Kasumi-1 (cell line): ENCODE results near the gene ROS1.
A peak's percentile ranks its signal among the peaks of the same experiment; 100 is the strongest.

Experiments used
- DNase-seq, 2 experiments: peaks; one replicate each; lab custom pipeline; 2025; lab: John Stamatoyannopoulos, UW

The ROS1 gene

DNA sequence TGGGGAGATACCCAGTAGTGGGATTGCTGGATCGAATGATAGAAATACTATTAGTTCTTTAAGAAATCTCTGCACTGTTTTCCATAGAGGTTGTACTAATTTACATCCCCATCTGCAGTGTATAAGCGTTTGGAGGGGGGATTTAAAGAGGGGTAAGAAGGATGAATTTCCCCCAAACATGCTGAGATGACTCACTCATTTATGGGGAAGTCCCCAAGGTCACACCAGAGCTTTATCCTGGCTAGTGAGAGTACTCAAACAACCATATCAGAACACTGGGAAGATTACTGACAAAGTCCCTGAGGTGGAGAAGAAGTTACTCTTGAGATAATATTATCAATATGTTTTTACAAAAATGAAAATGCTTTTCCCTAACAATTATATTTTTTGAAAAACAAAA, 44.0 kb downstream of the ROS1 start:
- DNase-seq, result no peak

DNA sequence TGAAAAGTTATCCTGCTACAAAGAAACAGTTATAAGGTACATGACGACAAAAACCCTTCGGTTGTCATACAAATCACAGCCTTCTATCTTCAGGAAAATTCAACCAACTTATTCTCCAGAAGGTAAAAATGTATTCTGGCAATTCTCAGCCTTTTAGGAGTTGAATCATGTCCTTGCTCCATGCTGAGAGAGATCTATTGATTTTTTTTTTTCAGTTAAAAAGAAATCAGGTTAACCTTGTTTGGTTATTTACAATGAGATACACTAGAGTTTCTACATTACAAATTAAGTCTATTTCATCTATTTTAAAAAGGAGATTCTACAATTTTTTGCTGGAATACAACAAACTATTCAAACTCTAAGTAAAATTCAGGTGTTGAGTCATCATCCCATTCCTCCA, 45.4 kb downstream of the ROS1 start:
- DNase-seq, result no peak

DNA sequence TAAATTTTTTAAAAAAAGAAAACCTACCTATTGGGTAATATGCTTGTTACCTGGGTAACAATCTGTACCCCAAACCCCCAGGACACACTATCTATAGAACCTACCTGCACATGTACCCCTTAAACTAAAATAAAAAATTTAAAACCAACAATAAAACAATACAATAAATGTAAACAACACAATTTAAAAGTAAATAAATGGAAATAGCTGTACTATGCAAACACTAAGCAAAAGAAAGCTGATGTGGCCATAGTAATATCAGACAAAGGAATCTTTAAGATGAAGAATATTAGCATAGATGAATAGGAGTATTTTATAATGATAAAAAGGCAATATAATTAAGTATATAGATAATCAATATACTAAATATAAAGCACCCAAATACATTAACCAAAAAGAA, 50.3 kb downstream of the ROS1 start:
- DNase-seq, result no peak

DNA sequence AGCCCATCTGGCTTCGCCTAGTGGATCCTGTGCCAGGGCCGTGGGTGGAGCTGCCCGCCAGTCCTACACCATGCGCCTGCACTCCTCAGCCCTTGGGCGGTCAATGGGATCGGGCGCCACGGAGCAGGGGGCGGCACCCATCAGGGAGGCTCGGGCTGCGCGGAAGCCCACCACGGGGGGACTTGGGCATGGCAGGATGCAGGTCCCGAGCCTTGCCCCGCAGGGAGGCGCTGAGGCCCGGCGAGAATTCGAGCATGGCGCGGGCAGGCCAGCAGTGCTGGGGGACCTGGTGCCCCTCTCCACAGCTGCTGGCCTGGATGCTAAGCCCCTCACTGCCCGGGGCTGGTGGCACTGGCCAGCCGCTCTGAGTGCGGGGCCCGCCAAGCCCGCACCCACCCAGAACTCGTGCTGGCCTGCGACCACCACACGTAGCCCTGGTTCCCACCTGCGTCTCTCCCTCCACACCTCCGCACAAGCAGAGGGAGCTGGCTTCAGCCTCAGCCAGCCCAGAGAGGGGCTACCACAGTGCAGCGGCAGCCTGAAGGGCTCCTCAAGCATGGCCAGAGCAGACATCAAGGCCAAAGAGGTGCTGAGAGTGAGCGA, 52.4 kb downstream of the ROS1 start:
- no peak for DNase-seq

DNA sequence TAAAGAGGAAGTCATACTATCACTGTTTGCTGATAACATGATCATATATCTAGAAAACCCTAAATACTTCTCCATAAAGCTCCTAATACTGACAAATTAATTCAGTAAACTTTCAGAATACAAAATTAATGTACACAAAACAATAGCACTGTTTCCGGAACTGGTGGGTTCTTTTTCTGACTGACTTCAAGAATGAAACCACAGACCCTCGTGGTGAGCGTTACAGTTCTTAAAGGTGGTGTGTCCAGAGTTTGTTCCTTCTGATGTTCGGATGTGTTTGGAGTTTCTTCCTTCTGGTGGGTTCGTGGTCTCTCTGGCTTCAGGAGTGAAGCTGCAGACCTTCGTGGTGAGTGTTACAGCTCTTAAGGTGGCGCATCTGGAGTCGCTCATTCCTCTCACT, 53.5 kb downstream of the ROS1 start:
- DNase-seq, result peak; percentile 27 to 42

DNA sequence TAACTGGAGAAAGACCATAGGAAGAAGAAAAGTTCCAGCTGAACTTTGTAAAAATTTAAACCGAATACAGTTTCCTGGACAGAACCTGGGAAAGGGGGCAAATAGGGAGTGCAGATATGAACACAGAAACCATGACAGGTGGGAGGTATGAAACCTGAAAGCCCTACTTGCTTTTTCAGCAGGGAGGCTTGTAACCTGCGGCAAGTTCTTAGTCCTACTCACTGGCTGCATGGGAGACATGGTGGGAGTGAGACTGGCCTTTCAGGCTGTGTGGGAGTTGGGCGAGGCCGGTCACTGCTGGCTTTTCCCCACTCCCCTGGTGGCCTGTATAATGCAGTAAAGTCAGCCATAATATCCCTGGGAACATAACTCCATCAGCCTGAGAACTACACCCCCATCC, 54.2 kb downstream of the ROS1 start:
- no peak for DNase-seq

DNA sequence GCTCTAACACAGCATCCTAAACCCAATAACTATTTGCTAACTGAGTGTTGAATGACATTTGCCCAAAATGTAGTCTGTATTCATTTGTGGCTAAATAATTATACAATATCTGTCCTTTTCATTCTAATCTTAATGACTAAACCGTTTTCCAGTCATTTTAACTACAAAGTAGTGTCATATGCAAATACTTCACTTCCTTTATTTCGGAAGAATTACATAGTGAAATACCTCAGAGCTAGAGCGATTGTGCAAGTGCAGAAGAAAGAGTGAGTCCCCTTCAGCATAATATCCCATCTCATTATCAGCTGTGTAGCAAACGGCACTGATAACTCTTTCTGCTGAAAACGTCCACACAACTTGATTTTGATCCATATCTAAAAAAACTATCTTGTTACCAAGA, 66.2 kb downstream of the ROS1 start:
- no peak for DNase-seq

DNA sequence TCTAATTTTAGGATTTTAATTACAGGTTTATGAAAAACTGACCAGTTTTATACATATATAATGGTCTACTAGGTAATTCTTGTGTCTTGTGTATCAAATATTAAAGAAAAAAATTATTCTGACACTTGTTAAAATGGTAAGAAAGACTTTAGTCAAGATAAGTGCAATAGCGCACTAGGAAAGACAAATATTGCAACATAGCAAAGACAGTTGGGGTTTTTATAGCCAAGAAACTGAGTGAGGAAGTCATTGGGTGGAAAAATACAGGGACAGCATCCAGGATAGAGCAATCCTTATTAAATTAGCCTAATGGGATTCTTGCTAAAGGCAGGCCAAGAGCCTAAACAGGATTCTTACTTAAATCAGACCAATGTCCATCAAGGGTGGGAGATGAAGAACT, 71.1 kb downstream of the ROS1 start:
- DNase-seq, result peak in 1 of 2 experiments; percentile 6

DNA sequence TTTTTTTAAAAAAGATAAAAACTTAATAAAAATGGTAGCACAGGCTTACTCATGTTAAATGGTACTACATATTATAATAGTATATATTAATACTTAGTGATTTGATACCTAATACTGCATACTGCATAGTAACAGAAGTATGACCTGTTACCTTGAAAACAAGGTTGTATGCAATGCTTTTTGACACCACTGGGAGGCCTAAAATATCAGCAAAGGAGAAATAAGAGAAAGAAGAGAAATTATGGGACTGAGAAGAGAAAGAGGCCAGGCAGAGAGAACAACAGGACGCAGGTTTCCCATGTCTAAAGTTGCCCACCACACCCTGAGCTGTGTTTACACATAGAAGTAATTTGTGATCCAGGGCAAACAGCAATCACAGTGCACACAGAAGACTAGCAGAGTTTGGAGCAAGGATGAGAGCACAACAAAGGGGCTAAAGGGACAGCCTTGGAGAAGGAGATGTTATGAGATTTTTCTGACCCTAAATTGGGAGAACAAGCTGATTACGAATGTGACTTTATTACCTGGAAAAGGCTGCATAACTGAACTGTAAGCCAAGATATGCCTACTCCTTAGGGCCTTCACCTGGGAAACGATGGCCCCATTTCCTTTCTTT, 73.2 kb downstream of the ROS1 start:
- DNase-seq, result peak; percentile 53

DNA sequence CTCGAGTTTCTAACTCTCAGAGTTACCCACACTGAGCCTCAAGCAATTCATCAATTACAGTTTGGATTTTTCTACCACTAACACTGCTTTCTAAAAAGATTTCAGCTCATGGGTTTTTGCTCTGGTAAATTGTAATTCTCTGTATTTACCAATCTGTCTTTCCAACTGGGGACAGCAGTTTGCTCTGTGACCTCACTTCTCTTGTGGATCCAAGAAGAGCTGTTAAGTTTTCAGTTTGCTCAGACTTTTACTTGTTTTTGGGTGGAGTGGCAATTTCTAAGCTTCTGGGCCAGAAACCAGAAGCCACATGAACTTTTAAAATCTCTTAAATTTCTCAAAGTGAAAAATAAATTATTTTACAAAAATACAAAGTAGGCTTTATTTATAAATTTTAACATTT, 74.2 kb downstream of the ROS1 start:
- DNase-seq, result no peak

DNA sequence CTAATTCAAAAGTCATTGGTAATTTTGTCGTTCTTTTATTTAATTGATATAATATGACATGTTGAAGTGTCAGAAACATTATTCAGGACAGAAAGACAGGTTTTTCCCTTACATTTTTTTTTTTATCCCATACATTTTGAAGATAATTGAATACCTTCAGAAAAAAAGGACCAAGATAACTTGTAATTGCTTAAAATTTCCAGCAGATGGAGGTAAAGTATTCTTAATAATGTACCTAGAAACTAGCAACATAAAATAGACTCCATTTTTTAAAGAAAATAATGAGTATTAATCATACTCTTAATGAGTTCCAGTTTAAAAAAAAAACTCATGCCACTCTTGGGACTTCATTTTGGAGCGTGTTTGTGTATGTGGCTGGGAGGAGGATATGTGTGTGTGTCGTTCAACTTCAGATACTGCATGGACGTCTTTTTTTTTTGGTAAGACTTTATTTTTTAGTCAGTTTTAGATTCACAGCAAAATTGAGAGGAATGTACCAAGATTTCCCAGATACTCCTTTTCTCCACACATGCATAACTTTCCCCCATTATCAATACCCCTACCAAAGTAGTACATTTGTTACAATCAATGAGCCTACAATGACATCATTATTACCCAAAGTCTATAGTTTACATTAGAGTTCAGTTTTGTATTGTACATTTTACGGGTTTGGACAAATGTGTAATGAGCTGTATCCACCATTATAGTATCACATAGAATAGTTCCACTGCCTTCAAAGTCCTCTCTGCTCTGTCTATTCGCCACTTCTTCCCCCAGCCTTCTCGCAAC, 79.4 kb downstream of the ROS1 start:
- DNase-seq, result peak; percentile 59 to 73

DNA sequence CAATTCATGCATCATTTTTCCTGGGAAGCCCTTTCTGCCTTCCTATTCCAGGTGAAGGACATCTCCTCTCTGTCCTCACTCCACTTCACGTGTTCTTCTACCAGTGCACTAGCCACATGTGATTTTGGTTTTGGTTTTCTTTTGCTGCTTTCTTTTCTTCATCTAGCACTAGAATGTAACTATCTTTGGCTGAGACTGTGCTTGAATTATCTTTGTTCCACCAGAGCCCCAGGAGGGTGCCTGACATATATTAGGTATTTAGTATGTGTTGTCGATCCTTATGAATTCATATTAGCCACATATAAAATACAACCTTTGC, 80.5 kb downstream of the ROS1 start:
- no peak for DNase-seq

DNA sequence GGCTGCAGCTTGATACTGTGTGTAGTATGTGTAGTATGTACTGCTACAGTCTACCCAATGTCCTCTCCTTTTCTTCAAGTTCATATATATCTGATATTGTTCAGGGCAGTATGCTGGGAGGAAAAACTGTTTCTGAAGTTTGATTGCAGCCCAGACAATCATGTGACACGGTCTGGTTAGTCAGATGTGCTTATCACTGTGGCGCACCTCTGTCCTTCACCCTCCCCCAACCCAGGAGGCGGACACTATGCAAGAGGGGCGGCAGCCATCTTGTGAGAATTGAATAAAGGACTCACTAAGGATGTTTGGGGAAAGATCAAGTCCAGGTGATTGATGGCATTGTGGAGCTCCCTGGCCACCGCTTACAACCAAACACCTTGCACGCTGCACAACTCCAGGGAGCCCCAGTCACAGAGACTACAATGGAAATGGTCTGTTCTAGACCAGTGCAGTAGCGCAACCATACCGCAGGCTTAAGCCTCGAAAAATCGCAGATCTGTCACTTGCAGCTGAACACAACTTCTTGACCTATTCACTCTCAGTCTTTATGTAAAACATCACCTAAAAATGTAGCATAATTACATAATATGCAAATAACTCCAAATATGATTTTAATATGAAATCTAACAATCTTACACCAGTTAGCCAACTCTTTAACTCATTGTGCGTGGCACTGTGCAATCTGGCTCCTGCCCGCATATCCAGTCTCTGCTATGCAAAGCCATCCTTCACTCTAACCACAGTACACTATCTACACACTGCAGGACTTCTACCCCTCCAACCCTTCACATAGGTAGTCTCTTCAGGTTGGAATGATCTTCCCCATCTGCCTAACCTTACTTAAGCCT, 81.1 kb downstream of the ROS1 start:
- DNase-seq, result no peak

DNA sequence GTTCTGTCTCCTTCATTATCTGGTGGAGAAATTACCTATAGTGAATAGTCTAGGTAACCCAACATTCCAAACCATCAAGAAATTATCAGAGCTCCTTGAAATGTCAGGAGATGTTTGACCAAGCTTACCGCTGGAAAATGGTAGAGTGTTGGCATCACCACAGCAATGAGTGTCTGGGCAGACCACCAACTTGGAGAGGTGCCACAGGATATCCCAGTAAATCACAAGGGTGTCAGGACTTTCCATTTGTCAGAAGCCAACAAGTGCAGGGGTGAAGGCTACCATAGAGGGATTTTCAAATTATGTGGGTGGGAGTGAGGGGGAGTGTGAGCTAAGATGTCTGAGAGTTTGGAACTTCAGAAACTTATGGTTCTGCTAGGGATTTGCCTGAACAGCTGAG, 87.2 kb downstream of the ROS1 start:
- DNase-seq, result no peak

DNA sequence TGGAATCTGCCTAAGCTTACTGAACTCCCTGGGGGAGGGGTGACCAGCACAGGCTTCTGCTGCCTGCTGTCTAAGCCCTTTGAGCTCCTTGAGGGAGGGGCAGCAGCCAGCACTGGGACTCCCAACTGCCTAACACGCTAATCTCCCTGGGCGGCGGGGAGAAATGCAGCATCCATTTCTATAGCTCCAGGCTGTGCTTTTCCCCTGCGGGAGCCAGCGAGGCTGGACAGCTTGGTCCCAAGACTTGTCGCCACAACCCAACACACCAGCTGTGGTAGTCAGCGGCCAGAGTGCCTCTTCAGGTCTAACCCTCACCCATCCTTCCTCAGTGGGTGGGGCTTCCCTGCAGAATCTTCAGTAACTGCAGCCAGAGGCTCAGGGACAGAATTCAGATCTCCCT, 95.8 kb downstream of the ROS1 start:
- no peak for DNase-seq

DNA sequence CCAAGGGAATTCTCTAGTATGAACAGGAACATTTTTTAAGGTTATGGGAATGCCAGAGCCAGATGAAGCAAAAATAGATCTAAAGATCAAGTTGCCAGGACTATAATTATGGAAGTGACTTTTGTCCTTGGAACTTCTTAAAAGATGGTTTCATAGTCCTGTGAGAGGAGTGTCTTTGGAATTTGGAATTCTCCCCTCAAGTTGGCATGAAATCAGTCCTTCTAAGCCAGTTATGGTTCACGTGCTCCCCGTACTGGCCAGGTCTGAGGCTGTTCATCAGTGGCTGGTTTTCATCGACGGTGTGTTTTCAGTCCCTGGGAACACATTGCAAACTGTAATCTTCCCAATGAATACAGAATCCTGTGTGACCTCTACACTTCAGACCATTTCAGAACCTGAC, 97.2 kb downstream of the ROS1 start:
- DNase-seq, result no peak

DNA sequence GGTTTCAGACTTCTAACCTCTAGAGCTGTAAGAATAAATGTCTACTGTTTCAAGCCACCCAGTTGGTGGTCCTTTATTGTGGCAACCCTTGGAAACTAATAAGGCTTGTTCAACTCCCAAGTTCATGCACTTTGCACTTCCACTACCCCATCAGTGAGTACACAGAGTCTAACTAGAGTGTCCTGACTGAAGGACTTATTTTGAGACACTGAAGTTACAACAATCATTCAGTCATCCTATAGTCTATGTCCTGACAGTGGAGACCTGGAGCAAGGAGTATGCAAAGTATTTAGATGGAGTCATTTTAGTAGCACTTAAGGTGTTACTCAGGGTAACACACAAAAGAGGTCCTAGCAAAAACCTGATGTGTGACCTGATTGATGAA, 97.7 kb downstream of the ROS1 start:
- no peak for DNase-seq

DNA sequence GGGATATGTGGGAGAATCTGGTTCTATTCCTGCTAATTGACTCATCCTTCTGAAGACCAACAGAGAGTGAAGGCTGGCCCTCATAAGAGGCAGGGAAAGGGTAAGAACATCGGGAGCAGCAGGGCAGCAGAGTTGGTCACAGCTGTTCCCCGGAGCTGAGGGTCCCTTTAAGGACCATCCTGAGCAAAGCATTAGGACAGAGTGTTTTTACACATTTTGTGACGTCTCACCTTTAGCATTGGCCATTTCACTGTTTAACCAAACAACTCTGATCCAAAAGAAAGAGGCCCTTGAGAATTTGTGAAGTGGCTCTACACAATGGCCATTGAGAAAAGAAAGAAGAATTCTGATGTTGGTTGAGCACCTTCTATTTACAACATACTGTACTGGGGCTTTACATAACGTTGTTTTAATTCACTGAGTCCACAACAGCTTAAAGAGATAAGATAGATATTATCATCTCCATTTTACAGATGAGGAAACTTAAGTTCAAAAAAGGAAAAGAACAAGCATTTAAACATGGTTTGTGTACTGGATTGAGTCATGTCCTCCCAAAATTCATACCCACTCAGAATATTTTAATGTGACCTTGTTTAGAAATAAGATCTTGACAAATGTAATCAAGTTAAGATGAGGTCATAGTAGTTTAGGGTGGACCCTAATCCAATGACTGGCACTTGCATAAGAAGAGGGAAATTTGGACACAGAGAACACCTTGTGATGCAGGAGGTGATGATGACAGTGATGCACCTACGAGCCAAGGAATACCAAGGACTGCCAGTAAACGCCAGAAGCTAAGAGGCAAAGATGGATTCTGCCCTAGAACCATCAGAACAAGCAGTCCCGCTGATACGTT, 98.4 kb downstream of the ROS1 start:
- DNase-seq, result no peak

DNA sequence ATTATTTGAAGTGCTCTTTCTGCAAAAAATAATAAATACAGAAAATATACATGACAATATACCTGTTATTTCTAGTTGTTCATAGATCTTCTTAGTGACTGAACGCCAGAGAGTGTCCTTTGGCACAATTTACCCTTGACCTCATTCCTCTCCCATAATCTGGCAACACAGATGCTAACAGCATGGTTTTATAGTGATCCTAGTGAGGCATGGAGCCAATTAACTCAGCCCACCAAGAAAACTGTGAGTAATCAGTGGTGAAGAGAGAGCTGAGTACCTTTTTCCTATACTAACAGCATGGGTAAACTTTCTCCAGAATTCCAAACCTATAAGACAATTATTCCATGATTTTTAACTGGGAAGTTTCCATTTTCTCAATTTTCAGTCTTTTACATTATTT, 99.3 kb downstream of the ROS1 start:
- DNase-seq, result no peak

DNA sequence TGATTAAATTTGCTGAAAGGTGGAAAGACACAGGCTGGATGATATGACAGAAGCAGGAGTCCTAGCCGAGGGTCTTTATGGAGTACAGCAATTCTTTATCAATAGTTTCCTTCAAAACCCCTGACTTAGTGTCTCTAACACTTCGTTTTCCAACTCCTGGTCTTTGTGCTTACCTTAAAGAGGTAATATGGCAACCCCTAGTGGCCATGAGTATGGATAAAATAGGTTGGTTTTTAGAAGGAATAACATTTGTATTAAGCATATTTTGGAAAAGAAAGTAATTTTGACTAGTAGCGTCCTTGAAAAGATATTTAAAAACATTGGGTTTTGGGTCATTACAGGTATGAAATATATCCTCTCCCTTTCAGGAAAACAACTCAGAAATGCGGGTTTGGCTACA, 108.5 kb downstream of the ROS1 start:
- DNase-seq, result peak; percentile 23 to 45

DNA sequence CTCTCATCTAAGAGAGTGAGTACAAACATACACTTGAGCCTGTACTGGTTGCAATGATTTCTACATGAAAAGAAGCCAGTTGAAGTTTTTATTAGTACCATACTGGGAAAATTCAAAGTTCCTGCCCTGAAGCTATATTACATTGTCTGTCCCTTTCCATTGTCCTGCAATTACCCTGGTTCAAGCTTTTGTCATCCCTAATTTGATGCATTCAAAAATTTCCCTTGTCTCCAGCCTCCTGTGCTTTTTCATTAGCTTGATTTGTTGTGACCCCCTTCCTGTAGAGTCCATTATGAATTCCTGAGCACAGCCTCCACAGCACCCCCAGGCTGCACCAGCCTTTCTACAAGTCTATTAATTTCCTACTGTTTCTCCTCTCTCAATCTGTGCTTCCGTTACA, 114.0 kb downstream of the ROS1 start:
- DNase-seq, result no peak

DNA sequence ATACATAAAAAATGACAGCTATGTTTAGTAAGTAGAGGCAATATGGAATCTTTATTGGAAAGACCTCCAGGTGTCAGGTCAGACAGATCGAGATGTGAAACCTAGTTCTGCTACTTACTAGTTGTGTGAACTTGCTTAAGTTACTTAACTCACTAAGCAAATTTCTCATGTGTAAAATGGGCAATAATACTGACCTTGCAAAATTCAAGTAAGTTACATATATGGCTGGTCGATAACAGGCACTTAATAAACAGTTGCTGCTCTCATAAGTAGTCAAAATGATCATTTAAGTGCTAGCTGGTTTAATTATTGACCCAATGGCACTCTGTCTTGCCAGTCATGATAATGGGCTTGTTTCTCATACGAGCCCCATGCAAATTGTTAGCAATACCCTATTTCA, 114.4 kb downstream of the ROS1 start:
- DNase-seq, result no peak
